HG03565 (cell line): ENCODE data around the gene SARDH.

Experiments used
- ATAC-seq: cut with Tn5 transposase; IDR thresholded peaks from one replicate; pipeline ENCODE4 v1.9.1; 2021; ENCODE audit warnings: mild to moderate bottlenecking, moderate library complexity; ENCODE audit not compliant: unreplicated experiment

The SARDH gene

DNA sequence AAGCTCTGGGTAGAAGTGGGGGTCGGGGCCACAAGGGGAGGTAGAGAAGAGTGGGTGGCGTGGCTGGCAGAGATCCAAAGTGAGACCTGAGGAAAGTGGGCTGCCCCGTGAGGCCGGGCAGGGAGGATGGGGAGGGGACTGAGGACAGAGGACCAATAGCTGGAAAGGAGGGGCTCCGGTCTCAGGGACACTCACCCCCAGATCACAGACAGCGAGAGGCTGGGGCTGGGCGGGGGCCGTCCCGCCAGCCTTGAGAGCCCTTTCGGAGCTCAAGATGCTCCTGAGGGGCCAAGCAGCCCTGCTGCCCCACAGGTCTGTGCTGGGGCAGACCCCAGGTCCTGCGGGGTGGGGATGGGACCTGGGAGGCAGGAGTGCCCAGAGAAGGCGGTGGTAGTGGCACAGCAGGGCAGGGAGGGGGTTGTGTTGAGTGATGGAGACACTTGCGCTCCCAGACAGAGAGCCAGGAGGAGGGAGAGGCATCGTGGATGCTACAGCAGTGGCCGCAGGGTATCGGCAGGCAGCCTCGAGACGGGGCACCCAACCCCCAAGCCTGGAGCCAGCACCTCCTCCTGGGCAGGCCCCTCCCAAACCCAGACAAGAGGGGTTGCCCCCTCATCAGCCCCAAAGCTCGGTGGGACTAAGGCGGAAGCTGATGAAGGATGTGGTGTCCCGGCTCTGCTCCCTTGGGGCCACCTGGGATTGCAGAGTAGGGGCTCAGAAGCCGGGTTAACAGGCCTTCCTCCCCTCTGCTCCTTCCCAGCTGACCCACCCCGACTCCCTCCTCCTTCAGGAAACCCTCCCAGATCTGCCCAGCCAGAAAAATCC is 3.4 kb downstream of the SARDH start:
- no peak for ATAC-seq

DNA sequence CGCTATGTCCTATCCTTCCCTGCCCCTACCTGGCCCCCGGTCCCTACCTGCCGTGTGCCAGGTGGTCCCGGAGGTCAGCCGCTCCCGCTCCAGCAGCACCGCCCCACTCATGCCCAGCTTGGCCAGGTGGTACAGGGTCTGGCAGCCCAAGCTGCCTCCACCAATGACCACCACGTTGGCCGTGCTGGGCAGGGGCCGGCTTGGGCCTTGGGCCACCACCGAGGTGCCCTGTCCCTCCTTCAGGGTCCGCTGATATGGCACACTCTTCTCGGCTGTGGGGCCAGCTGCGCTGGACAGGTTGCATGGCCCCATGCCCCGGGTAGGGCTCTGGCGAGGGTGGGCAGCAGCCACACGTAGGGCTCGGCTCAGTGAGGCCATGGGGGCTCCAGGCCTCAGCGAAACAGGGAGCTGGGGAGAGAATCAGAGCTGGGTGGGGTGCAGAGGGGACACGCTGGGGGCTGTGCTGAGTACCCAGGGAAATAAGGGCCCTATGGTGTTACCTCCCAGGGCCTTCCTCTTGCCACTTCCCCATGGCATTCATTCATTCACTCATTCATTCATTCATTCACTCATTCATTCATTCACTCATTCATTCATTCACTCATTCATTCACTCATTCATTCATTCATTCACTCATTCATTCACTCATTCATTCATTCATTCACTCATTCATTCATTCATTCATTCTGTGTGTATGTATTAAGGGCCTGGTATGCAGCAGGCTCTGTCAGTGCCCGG is 4.2 kb downstream of the SARDH start:
- ATAC-seq = no peak

DNA sequence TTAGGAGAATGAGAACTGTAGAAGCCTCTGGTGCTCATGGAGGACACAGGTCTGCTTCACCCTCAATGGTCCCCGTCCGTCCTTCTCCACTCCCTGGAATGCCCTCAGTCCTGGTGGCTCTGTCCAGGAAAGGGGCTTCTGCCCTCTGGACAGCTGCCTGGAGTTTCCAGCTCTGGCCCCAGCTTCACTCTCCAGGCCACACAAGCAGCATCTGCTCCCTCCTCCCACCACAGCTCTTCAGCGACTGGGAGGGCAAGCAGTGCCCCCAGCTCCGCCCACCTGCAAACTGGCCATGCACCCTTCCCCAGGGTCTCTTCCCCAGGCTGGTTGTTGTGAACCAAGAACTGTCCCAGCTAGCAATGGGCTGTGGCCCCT is 4.7 kb downstream of the SARDH start:
- ATAC-seq = no peak

- no peak for ATAC-seq
Observed at GRCh38 chr9:133732639-133733408, 5.3 kb downstream of the SARDH start.

GRCh38 chr9:133731876-133732638 is 6.1 kb downstream of the SARDH start:
- ATAC-seq = no peak

- no peak for ATAC-seq
Observed at GRCh38 chr9:133730994-133731715, 7.0 kb downstream of the SARDH start.

- no peak for ATAC-seq
Observed at GRCh38 chr9:133729617-133730281, 8.4 kb downstream of the SARDH start.

DNA sequence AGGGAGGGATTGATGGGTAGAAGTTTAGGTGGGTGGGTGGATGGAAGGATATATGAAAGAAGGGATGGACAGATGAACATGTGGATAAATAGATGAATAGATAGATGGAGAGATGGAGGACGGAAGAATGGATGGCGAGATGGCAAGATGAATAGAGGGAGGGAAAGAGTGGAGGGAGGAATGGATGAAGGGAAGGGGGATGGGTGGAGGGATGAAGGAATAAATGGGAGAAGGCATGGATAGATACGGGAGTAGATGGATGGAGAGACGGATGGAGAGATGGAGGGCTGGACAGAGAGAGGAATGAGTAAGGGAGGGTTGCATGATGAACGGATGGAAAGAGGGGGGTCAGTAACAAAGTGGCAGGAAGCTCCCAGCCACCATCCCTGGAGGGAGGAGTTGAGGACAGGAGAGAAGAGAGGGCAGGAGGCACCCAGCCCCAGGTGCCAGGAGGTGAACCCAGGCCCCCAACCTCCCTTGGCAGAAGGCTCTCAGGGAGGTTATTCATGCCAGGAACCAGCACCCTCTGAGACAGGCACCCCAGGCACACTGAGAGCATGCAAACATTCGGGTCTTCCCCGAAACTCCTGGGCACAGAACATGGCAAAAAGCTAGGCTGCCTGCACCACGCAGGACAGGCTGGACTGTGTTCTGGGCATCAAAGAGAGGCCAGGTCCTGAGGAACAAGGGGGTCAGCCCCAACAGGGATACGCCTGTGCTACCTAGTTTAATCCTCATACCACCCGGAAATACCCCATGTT is 9.1 kb downstream of the SARDH start:
- no peak for ATAC-seq

GRCh38 chr9:133727876-133728441 is 10.2 kb downstream of the SARDH start:
- ATAC-seq = no peak

- ATAC-seq = no peak
Observed at GRCh38 chr9:133727277-133727875, 10.8 kb downstream of the SARDH start.

GRCh38 chr9:133726401-133727276 is 11.5 kb downstream of the SARDH start:
- ATAC-seq = no peak

DNA sequence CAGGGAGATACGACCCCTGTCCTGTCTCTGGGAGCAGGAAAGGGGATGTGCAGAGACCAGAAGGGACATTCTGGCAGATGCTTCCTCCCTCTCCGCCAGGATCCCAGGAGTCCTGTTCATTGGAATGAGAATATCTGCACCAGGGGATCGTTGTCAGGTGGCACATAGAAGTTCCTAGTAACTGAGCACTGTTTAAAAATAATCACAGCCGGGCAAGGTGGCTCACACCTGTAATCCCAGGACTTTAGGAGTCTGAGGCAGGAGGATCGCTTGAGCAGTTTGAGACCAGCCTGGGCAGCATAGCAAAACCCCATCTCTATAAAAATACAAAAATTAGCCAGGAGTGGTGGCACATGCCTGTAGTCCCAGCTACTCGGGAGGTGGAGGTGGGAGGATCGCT is 12.3 kb downstream of the SARDH start:
- ATAC-seq = no peak

DNA sequence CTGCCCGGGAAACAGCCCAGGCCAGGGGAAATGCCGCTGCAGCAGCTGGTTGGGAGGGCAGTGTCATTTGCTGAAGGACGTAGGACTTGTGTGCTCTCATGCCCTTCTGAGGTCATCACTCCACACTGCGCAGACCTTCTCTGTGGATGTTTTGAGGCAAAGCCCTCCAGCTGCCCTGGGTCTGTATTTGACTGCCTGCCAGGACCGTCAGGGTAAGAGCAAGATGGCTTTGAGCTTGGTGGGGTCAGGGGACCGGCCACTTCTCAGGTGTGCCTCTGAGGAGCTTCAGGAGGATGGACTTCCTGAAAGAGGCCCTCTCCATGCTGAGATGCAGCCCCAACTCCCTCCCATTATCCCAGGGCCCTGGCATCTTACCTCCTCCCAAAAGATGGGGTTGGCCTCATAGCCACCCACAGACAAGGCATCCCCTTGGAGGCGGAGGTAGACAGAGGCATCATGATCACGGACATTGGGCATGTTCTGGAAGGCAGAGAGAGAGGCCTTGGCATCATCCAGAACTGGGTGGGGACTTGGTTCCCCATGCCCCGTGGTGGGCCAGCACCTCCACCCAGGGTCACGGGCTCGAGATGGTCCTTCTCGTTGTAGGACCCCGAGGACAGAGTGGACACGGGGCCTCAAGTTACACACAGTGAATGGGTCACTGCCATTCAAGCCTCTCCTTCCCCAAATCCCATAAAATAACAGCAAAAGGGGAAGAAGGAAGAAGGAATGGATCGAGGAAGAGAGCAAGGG is 19.4 kb downstream of the SARDH start:
- no peak for ATAC-seq

GRCh38 chr9:133717113-133718031 is 20.8 kb downstream of the SARDH start:
- no peak for ATAC-seq

- ATAC-seq = no peak
Observed at GRCh38 chr9:133716564-133717112, 21.5 kb downstream of the SARDH start.
